CD4-positive, alpha-beta T cell treated with Interleukin-15 for 1 hour (primary cell): Measurements from ENCODE around the gene TIMM13.

Experiments used
- DNase-seq: peaks from one replicate; pipeline ENCODE4 v3.0.0-alpha.2; 2020

Gene TIMM13

GRCh38 chr19:2376784-2377519 lies 50.4 kb downstream of the TIMM13 start:
- no peak for DNase-seq
